Hepatocyte (in vitro differentiated cells): ENCODE measurements around the gene EGFL8. TPM values are rescaled to one million over a fixed set of nuclear protein-coding genes. Genes with fewer than 3 reads are reported as not detected.

Experiments
- DNase-seq: peaks from one replicate; pipeline ENCODE4 v3.0.0-alpha.2; 2016; ENCODE audit warnings: low spot score
- H2AFZ ChIP-seq: fragments of 200-600 bp; sonication (generic); 2 replicates; pipeline ENCODE4 v1.6.0; 2016; ENCODE audit warnings: antibody characterized with exemption, mild to moderate bottlenecking
- H3K27ac ChIP-seq: fragments of 200-600 bp; sonication (generic); 2 replicates; pipeline ENCODE4 v1.5.1; 2016; ENCODE audit warnings: mild to moderate bottlenecking
- H3K27me3 ChIP-seq: fragments of 200-600 bp; sonication (generic); 2 replicates; pipeline ENCODE4 v1.6.1; 2016
- H3K36me3 ChIP-seq: fragments of 200-600 bp; sonication (generic); replicated peaks from 2 replicates; pipeline ENCODE4 v1.5.1; 2016; ENCODE audit warnings: low read depth; ENCODE audit not compliant: insufficient read depth
- H3K4me1 ChIP-seq: fragments of 200-600 bp; sonication (generic); 2 replicates; pipeline ENCODE4 v1.5.1; 2016; ENCODE audit warnings: mild to moderate bottlenecking, moderate library complexity; ENCODE audit not compliant: insufficient read depth
- H3K4me2 ChIP-seq: fragments of 200-600 bp; sonication (generic); 2 replicates; pipeline ENCODE4 v1.6.0; 2016
- H3K4me3 ChIP-seq: fragments of 200-600 bp; sonication (generic); 2 replicates; pipeline ENCODE4 v1.5.1; 2016; ENCODE audit warnings: mild to moderate bottlenecking
- H3K79me2 ChIP-seq: fragments of 200-600 bp; sonication (generic); 2 replicates; pipeline ENCODE4 v1.6.0; 2017; ENCODE audit warnings: mild to moderate bottlenecking
- H3K9me2 ChIP-seq: fragments of 200-600 bp; sonication (generic); replicated peaks from 2 replicates; pipeline ENCODE4 v1.6.0; 2017; ENCODE audit warnings: mild to moderate bottlenecking; ENCODE audit not compliant: insufficient read depth
- H3K9me3 ChIP-seq: fragments of 200-600 bp; sonication (generic); 2 replicates; pipeline ENCODE4 v1.5.1; 2016; ENCODE audit warnings: low read depth, mild to moderate bottlenecking
- H4K20me1 ChIP-seq: fragments of 200-600 bp; sonication (generic); 2 replicates; pipeline ENCODE4 v1.6.0; 2016; ENCODE audit warnings: mild to moderate bottlenecking; ENCODE audit not compliant: insufficient read depth, poor library complexity, severe bottlenecking
- CTCF ChIP-seq: fragments of 200-600 bp; sonication (generic); IDR thresholded peaks from 2 replicates; pipeline ENCODE4 v1.5.1; 2016; ENCODE audit warnings: antibody characterized with exemption, mild to moderate bottlenecking; ENCODE audit not compliant: poor library complexity
- EZH2 ChIP-seq: fragments of 200-600 bp; sonication (generic); IDR thresholded peaks from 2 replicates; pipeline ENCODE4 v1.6.1; 2016; ENCODE audit warnings: antibody characterized with exemption, mild to moderate bottlenecking, borderline replicate concordance
- EZH2phosphoT487 ChIP-seq: fragments of 200-600 bp; sonication (generic); IDR thresholded peaks from one replicate; pipeline ENCODE4 v1.6.1; 2018; ENCODE audit warnings: antibody characterized with exemption, mild to moderate bottlenecking, low read depth, moderate library complexity; ENCODE audit not compliant: unreplicated experiment, severe bottlenecking
- WGBS: methylation state at CpG from one replicate; pipeline ENCODE4 v1.1.6; 2016; ENCODE audit warnings: low lambda C conversion rate; ENCODE audit errors: missing lambda C conversion rate; 5-methylcytosine and 5-hydroxymethylcytosine counted together
- polyA plus RNA-seq: library from polyadenylated mRNA; unstranded; fragments of >200 nt; fragmentation: Nextera tagmentation; extraction: Ambion mirVana; gene quantifications from 2 replicates; pipeline ENCODE4 v1.2.1, GENCODE V29; 2016
- total RNA-seq: library from RNA; depleted of rRNA; stranded (reverse); fragments of >200 nt; gene quantifications from 2 replicates; pipeline ENCODE4 v1.2.3, GENCODE V29; 2014

Gene EGFL8
- total and polyA plus RNA-seq, 2 experiments from 2014 or later, result 4.5 to 12.2 TPM

- TF ChIP-seq EZH2phosphoT487 (no peak), CTCF (no peak), EZH2 (no peak)
- WGBS, result 81% methylated on average over 4 of the region's 4 CpGs
- peak overlapping the region; percentile 25 for H3K27ac ChIP-seq
- H3K4me3 ChIP-seq, result no peak overlapping the region
- no peaks in the 10 kb centered on the region for H4K20me1 ChIP-seq
- H3K9me3 ChIP-seq, result no peaks in the 10 kb centered on the region
- no peak for DNase-seq
- H3K79me2 ChIP-seq, result peaks cover 44% of the 10 kb centered on the region
- no peak overlapping the region for H2AFZ ChIP-seq
- H3K27me3 ChIP-seq, result no peaks in the 10 kb centered on the region
- H3K36me3 ChIP-seq, result no peaks in the 10 kb centered on the region
- H3K4me1 ChIP-seq, result peaks cover 10% of the 10 kb centered on the region
- peak overlapping the region; percentile 83 for H3K4me2 ChIP-seq
- H3K9me2 ChIP-seq, result no peaks in the 10 kb centered on the region
Measured at GRCh38 chr6:32173051-32173727, 8.8 kb downstream of the EGFL8 start.

- Histone ChIP-seq H3K4me3 (no peak overlapping the region), H4K20me1 (no peaks in the 10 kb centered on the region), H3K9me3 (no peaks in the 10 kb centered on the region), H3K36me3 (no peaks in the 10 kb centered on the region), H3K4me1 (peaks cover 13% of the 10 kb centered on the region), H2AFZ (no peak overlapping the region), H3K9me2 (no peaks in the 10 kb centered on the region), H3K27me3 (no peaks in the 10 kb centered on the region), H3K4me2 (peak overlapping the region; percentile 83), H3K27ac (no peak overlapping the region), H3K79me2 (peaks cover 53% of the 10 kb centered on the region)
- DNase-seq, result no peak
- TF ChIP-seq EZH2 (no peak), CTCF (no peak), EZH2phosphoT487 (no peak)
- 93% methylated on average over 1 of the region's 1 CpG for WGBS
Measured at GRCh38 chr6:32174416-32174815, 10.0 kb downstream of the EGFL8 start.

GRCh38 chr6:32175322-32175710 lies 10.9 kb downstream of the EGFL8 start:
- TF ChIP-seq CTCF (no peak), EZH2 (no peak), EZH2phosphoT487 (no peak)
- Histone ChIP-seq H3K4me3 (peak overlapping the region; percentile 71), H3K9me3 (no peaks in the 10 kb centered on the region), H3K27me3 (no peaks in the 10 kb centered on the region), H4K20me1 (no peaks in the 10 kb centered on the region), H3K36me3 (no peaks in the 10 kb centered on the region), H3K79me2 (peaks cover 60% of the 10 kb centered on the region), H3K9me2 (no peaks in the 10 kb centered on the region), H2AFZ (no peak overlapping the region), H3K4me1 (peaks cover 13% of the 10 kb centered on the region), H3K27ac (peak overlapping the region; percentile 53), H3K4me2 (peak overlapping the region; percentile 83)
- no peak for DNase-seq
- no CpG with 5 or more reads among the region's 2 CpGs for WGBS
